Upper lobe of left lung (tissue), 6 donors: ENCODE measurements around the gene CDK5RAP2. TPM values are rescaled to one million over a fixed set of nuclear protein-coding genes. Genes with fewer than 3 reads are reported as not detected.

ENCODE experiments used
- ATAC-seq, 2 donors: fragments of 200-7000 bp; cut with Tn5 transposase; one replicate each; pipeline ENCODE4 v1.9.1; 2022; ENCODE audit warnings: mild to moderate bottlenecking in 2 of 2, moderate library complexity in 2 of 2; ENCODE audit not compliant: low FRiP score in 2 of 2
- DNase-seq, 2 donors: peaks; one replicate each; pipeline ENCODE4 v3.0.0-alpha.2; 2019 to 2020
- H3K27ac ChIP-seq, 4 donors: fragments of 200-600 bp; sonication (generic); one replicate each; pipeline ENCODE4 v1.5.1; 2016 to 2019
- H3K27me3 ChIP-seq, 4 donors: fragments of 200-600 bp; sonication (generic); one replicate each; pipeline ENCODE4 v1.5.1; 2017 to 2019
- H3K36me3 ChIP-seq, 4 donors: fragments of 200-600 bp; sonication (generic); one replicate each; pipeline ENCODE4 v1.5.1; 2016 to 2019
- H3K4me1 ChIP-seq, 4 donors: fragments of 200-600 bp; sonication (generic); one replicate each; pipeline ENCODE4 v1.5.1; 2018 to 2019
- H3K4me3 ChIP-seq, 4 donors: fragments of 200-600 bp; sonication (generic); one replicate each; pipeline ENCODE4 v1.5.1; 2017 to 2019; ENCODE audit warnings: mild to moderate bottlenecking in 2 of 4, moderate library complexity in 1 of 4
- H3K9me3 ChIP-seq, 4 donors: fragments of 200-600 bp; sonication (generic); one replicate each; pipeline ENCODE4 v1.5.1; 2018 to 2019
- CTCF ChIP-seq, 6 experiments: fragments of 450-650 bp in 4 of 6; fragments of 200-600 bp in 2 of 6; sonication (generic) in 2 of 6; IDR thresholded peaks; one replicate each; pipeline ENCODE4 v1.5.1; 2016 to 2019; ENCODE audit warnings: antibody characterized with exemption in 6 of 6
- EP300 ChIP-seq, 4 donors: sonication (generic); formaldehyde crosslinking; IDR thresholded peaks; one replicate each; pipeline ENCODE4 v1.5.1; 2017; ENCODE audit warnings: antibody characterized with exemption in 4 of 4, control low read depth in 2 of 4
- POLR2A ChIP-seq, 4 donors: fragments of 450-650 bp; IDR thresholded peaks; one replicate each; pipeline ENCODE4 v1.5.1; 2016 to 2017; ENCODE audit warnings: antibody characterized with exemption in 4 of 4, mild to moderate bottlenecking in 2 of 4
- POLR2AphosphoS5 ChIP-seq, 2 donors: sonication (generic); formaldehyde crosslinking; IDR thresholded peaks; one replicate each; pipeline ENCODE4 v1.5.1; 2017; ENCODE audit warnings: antibody characterized with exemption in 2 of 2
- WGBS, 2 donors: methylation state at CpG; one replicate each; pipeline ENCODE4 v1.1.5; 2017 to 2018; 5-methylcytosine and 5-hydroxymethylcytosine counted together
- total RNA-seq, 6 donors: library from RNA; depleted of rRNA in 4 of 6; stranded (reverse); fragments of >200 nt in 4 of 6; gene quantifications; one replicate each; pipeline versions ENCODE4 v1.1.0 to v1.2.1, GENCODE V29; 2016 to 2021
- donor health status: DM: no; HTN: no; CAD: no; lungs with moderate emphysema.
- donor health status: DM: no; HTN: yes; CAD: no; lungs with severe emphysema.

Gene CDK5RAP2
- total RNA-seq, 6 donors from 2014 or later = 41.7 to 137 (median 51.6) TPM

GRCh38 chr9:120490888-120491595 lies 88.9 kb downstream of the CDK5RAP2 start:
- Histone ChIP-seq H3K27me3 (no peaks in the 10 kb centered on the region), H3K27ac (peak overlapping the region in 3 of 4 donors; percentile 3 to 58 (median 52)), H3K4me1 (peaks cover 0 to 15% (median 10%) of the 10 kb centered on the region in 4 donors), H3K36me3 (peaks cover 0 to 34% (median 8%) of the 10 kb centered on the region in 4 donors), H3K4me3 (peak overlapping the region in 1 of 4 donors; percentile 0), H3K9me3 (no peaks in the 10 kb centered on the region)
- peak; percentile 73 to 87 for ATAC-seq
- peak in 1 of 2 donors; percentile 61 for DNase-seq
- WGBS, 2 donors = 52 to 54% methylated on average over 5 of the region's 5 CpGs
- no peak for TF ChIP-seq POLR2A (IDR thresholded peaks at IDR 0.05)
- peak in 2 of 6 experiments; percentile 16 to 28 for TF ChIP-seq CTCF (IDR thresholded peaks at IDR 0.05)
- no peak for TF ChIP-seq EP300 (IDR thresholded peaks at IDR 0.05)
- TF ChIP-seq POLR2AphosphoS5 (IDR thresholded peaks at IDR 0.05) = no peak

GRCh38 chr9:120486835-120487234 lies 93.1 kb downstream of the CDK5RAP2 start:
- H3K4me1 ChIP-seq = peaks cover 0 to 18% (median 10%) of the 10 kb centered on the region in 4 donors
- ATAC-seq (no peak), DNase-seq (no peak)
- no peaks in the 10 kb centered on the region for H3K9me3 ChIP-seq
- H3K4me3 ChIP-seq = no peak overlapping the region
- H3K27me3 ChIP-seq = no peaks in the 10 kb centered on the region
- TF ChIP-seq POLR2AphosphoS5 (IDR thresholded peaks at IDR 0.05) (no peak), CTCF (IDR thresholded peaks at IDR 0.05) (no peak), EP300 (IDR thresholded peaks at IDR 0.05) (no peak), POLR2A (IDR thresholded peaks at IDR 0.05) (no peak)
- H3K36me3 ChIP-seq = peaks cover 0 to 55% (median 15%) of the 10 kb centered on the region in 4 donors
- 66 to 67% methylated on average over 6 of the region's 6 CpGs for WGBS, 2 donors
- peak overlapping the region; percentile 2 to 76 (median 37) for H3K27ac ChIP-seq

- TF ChIP-seq POLR2AphosphoS5 (IDR thresholded peaks at IDR 0.05) (peak in 1 of 2 donors; percentile 7), EP300 (IDR thresholded peaks at IDR 0.05) (no peak)
- DNase-seq (peak in 1 of 2 donors; percentile 68), ATAC-seq (peak; percentile 25 to 55)
- peaks cover 0 to 20% (median 9%) of the 10 kb centered on the region in 4 donors for H3K4me1 ChIP-seq
- peaks cover 0 to 54% (median 15%) of the 10 kb centered on the region in 4 donors for H3K36me3 ChIP-seq
- peak overlapping the region; percentile 2 to 76 (median 37) for H3K27ac ChIP-seq
- 60 to 79% methylated on average over 4 of the region's 4 CpGs for WGBS, 2 donors
- H3K27me3 ChIP-seq = no peaks in the 10 kb centered on the region
- H3K9me3 ChIP-seq = no peaks in the 10 kb centered on the region
- H3K4me3 ChIP-seq = no peak overlapping the region
These were observed 93.6 kb downstream of the CDK5RAP2 start for GRCh38 chr9:120486347-120486746.

- peak overlapping the region in 2 of 4 donors; percentile 13 to 59 for H3K27ac ChIP-seq
- H3K9me3 ChIP-seq = no peaks in the 10 kb centered on the region
- H3K4me3 ChIP-seq = no peak overlapping the region
- H3K4me1 ChIP-seq = peaks cover 0 to 23% (median 9%) of the 10 kb centered on the region in 4 donors
- WGBS, 2 donors = 93% methylated on average over 3 of the region's 3 CpGs
- no peak for TF ChIP-seq CTCF (IDR thresholded peaks at IDR 0.05)
- no peak for TF ChIP-seq POLR2AphosphoS5 (IDR thresholded peaks at IDR 0.05)
- TF ChIP-seq EP300 (IDR thresholded peaks at IDR 0.05) = no peak
- no peak for TF ChIP-seq POLR2A (IDR thresholded peaks at IDR 0.05)
- ATAC-seq (no peak), DNase-seq (no peak)
- peaks cover 0 to 49% (median 15%) of the 10 kb centered on the region in 4 donors for H3K36me3 ChIP-seq
- no peaks in the 10 kb centered on the region for H3K27me3 ChIP-seq
These were observed 94.2 kb downstream of the CDK5RAP2 start for GRCh38 chr9:120485788-120486187.

- no peak for ATAC-seq
- peaks cover 0 to 40% (median 13%) of the 10 kb centered on the region in 4 donors for H3K36me3 ChIP-seq
- H3K27me3 ChIP-seq = no peaks in the 10 kb centered on the region
- H3K9me3 ChIP-seq = no peaks in the 10 kb centered on the region
- H3K4me3 ChIP-seq = no peak overlapping the region
- no peak for DNase-seq
- H3K4me1 ChIP-seq = peaks cover 0 to 14% (median 5%) of the 10 kb centered on the region in 4 donors
- TF ChIP-seq POLR2A (IDR thresholded peaks at IDR 0.05) (no peak), CTCF (IDR thresholded peaks at IDR 0.05) (no peak)
- WGBS, 2 donors = 92 to 97% methylated on average over 5 of the region's 5 CpGs
- no peak overlapping the region for H3K27ac ChIP-seq
These were observed 95.8 kb downstream of the CDK5RAP2 start for GRCh38 chr9:120484162-120484561.
